Ecto neural progenitor cell (in vitro differentiated cells): ENCODE results near the gene KLF9.
"Not testable (repeated sequence)": the region's sequence is repeated elsewhere in the genome, so short reads cannot be mapped to it uniquely, and the experiment has no call there.

Experiments used
- DNase-seq: peaks from one replicate; pipeline ENCODE4 v3.0.0-alpha.2; 2018; ENCODE audit warnings: low spot score

Gene KLF9

DNA sequence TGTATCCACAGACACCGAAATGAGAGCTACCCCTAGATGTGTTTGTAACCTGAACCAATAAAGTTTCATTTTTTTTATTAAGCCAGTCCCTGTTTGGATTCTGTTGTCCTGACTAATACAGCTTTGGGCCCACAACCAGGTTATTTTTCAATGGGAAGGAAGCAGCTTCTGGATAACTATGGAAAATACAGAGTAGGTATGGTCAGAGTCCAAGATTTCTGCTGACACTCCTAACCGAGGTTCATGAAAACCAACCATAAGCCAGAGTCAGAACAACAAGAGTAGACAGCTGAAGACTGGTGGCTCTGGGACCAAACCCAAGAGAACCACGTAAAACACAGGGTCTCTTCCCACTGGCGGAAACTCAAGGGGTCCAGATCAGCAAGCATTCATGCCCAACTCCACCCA is 10.8 kb downstream of the KLF9 start:
- DNase-seq = peak; percentile 4

DNA sequence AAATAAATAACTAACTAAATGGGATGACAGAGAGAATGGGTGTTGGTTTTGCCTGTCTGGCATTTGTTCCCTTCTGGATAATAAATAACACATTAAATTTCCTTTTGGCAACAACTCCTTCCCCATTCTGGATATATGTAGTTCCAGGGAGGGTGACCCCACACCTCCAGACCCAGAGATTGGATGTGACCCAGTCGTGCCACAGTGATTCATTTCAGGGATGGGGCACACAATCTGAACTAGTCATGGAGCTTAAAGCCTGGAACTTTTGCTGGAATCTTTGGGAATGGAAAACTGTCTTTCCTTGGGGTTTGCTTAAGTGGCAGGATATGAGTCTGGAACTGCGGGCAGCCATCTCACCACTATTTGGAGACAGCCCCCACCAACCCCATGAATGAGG is 11.3 kb downstream of the KLF9 start:
- DNase-seq = peak; percentile 23

DNA sequence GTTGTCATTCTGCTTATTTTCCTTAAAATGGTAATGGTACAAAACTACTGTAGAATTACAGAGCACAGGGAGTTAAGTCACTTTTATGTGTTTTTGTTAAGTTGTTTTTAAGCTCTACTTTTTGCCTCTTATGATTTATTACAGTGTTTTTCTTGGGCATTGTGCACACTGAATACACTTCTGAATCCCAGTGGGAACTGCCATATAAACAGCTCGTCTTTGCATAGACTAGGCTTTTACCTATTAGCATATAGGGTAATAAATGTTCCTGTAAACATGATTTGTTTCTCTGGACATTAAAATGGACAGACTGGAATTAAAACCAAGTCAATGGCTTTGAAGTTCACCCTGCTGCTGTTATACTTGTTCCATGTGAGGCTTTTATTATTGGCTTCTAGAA is 12.2 kb downstream of the KLF9 start:
- no peak for DNase-seq

DNA sequence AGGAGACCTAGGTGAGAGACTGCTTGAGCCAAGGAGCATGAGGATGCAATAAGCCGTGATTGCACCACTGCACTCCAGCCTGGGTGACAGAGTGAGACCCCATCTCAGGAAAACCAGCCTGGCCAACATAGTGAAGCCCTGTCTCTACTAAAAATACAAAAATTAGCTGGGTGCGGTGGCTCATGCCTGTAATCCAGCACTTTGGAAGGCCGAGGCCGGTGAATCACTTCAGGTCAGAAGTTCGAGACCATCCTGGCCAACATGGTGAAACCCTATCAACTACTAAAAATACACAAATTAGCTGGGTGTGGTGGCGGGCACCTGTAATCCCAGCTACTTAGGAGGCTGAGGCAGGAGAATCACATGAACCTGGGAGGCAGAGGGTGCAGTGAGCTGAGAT is 13.2 kb downstream of the KLF9 start:
- DNase-seq = not testable (repeated sequence)

DNA sequence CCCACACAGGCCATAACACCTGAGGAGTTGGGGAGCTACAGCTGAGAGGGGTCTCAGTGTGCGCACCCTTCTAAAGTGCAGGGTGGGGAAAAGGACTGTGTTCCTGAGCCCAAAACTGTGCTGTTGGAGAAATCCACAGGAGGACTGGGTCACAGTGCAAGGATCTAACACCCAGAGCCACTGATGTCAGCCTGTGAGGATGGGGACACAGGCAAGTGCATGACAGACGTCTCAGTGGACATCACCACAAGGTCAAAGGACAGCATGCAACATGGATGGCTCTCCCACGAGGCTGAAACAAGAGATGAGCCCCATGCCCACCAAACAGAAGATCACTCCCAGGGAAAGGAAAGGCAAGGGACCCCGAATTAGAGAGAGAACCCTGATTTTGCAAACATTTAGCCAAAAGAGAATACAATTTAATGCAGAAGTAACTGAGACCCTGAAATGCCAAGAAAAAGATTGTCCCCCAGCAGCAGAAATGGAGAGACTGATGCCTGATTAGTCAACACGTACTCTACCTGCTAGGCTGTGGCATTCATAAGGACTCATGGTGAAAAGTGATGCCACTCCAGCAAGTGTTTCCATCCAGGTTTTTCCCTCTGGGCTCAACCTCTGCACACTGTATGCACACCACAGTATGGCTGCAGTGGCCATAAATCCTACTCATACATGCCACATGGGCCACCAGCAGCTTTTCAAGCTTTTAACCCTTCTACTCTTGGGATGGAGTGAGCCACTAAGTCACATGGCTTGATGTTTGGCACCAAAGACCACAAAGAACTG is 14.2 kb downstream of the KLF9 start:
- DNase-seq = no peak

DNA sequence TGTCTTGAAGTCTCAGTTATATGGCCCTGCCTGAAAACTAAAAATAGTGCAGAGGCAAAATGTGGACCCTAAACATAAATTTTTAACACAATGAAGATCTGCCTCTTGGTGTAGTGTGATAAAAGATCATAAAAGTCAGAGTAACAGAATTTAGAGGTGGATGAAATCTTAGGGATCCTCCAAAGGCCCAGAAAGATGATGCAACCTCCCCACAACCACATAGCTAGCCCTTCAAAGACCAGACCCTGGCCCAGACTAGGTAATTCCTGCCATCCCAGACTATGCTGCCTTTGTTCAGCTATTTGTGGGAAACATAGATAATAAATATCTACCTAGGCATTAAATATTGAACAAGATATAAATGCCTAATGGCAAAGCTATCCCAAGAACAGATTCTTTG is 15.3 kb downstream of the KLF9 start:
- no peak for DNase-seq

DNA sequence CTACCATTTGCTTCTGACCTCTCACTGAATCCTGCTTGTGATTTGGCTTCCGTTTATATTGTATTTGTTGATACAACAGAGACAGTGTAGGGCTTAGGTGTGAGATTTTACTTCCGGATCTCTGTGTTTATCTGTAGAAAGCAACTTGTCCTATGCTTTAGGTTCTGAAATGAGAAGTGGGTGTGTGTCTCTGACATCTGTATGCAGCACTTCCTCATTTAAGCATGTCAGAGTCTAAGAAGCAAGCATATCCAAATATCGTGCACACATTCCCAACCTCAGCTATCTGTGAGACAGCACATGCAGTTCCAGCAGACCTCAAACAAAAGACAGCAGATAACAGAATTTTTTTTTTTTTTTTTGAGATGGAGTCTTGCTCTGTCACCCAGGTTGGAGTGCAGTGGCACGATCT is 16.3 kb downstream of the KLF9 start:
- DNase-seq = no peak

DNA sequence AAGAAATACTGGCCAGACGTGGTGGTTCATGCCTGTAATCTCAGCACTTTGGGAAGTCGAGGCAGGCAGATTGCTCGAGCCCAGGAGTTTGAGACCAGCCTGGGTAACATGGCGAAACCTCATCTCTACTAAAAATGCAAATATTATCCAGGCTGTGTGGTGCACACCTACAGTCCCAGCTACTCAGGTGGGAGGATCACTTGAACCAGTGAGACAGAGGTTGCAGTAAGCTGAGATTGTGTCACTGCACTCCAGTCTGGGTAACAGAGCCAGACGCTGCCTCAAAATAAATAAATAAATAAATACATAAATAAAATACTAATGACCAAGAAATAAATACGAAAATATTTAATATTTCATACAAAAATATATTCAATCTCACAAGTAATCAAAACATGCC is 18.8 kb downstream of the KLF9 start:
- DNase-seq = no peak

DNA sequence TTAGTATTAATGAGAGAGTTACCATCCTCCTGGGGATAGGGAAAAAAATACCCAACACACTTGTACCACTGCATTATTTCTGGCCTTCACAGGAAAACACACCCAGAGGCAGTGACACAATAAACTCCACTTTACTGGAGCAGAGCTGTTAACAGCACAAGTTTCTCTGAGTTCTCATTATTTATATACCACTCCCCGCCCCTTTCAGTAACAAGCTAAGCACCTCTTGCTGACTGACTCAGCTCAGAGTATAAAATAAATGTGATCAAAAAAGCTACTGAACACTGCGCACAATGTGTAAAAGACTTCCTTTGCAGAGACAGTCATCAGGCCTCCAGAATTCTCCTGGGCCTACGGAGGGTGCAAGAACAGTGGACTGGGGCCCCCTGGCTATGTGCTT is 21.6 kb downstream of the KLF9 start:
- DNase-seq = no peak

DNA sequence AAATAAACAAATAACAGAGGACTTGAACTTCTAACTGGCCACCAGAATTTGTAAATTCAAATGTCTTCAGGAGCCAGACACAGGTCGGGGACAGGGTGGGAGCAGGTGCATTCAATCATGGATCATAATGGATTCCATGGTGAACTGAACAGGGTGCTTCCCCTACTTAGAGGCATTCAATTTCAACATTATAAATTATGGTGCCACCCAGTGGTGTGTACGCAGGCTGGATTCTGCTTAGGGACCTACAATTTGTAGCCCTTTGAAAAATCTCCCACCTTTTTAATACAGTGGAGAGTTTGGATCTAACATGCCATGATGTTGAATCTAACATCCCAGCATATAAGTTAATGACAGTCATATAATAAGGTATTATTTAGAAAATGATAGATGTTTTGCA is 22.3 kb downstream of the KLF9 start:
- DNase-seq = no peak

DNA sequence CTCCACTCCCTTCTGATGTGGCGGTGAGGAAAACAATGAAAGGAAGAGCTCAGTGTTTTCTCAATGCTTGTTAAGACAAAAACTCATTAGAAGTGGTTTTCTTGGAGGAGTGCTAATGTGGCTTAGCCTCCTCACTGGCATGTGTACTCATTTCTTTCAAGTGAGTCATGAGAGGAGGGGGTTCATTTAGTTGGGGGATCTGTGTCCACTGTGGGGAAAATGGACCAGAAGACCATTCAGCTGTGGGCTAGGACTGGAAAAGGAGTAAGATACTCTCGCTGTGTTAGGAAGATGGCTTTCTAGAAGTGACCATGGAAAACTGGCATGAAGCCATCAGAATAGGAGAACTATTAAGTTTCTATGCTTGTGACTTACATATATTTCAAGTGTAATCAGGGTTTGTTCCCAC is 23.5 kb downstream of the KLF9 start:
- DNase-seq = no peak

DNA sequence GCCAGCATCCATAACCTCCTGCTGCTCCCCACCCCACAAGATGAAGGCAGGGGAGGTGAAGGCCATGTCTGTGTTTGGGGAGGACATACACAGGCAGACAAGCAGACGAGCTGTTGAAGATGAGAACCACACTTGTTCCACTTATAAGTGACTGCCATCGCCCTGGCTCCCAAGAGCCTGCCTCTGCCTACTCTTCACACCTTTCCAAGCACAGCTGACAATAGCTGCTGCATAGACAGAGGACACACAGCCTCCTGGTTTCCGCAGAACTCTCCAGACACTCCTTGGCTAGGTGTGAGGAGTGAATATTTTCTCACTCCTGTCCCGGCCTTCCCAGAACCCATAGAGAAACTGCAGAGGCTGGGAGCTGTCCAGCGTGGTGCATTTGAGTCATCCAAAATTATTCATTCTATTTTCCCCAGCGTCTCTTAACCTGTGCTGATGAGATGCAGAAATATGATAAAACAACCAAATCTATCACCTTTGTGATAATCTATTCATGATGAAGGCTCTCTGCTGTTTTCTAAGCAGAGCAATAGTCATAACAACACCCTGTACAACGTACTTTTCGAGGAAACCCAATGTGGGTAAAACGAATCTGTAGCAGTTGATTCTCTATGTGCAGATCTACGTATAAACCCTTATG is 24.7 kb downstream of the KLF9 start:
- DNase-seq = no peak

DNA sequence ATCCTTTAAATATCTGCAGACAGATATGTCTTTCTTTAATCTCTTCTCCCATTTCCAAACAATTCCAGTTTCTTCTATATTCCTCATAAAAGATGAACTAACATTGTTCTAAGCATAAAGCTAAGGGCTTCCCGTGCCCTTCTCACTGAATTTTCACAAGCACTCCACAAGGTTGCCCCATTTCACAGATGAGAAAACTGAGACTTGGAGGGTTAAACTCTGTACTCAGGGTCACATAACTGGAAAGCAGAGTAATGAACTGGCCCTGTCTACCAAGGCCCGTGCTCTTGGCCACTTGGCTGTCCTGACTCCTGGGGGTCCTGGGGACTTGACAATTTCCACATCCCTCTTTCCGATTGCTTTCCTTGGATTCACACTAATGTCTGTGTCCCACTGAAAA is 25.3 kb downstream of the KLF9 start:
- no peak for DNase-seq

DNA sequence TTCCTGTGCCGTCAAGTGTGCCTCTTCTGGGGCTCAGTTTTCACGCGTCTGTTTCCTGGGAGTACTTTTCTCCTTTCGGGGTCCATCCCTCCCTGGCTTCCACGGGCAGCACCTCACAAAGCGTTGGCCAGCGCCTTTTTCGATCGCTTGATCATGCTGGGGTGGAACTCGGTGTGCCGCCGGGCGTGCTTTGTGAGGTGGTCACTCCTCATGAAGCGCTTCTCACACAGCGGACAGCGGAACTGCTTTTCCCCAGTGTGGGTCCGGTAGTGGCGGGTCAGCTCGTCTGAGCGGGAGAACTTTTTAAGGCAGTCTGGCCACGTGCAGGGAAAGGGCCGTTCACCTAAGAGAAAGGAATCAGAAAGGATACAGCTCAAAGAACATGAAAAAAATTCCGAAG is 26.8 kb downstream of the KLF9 start:
- DNase-seq = no peak

DNA sequence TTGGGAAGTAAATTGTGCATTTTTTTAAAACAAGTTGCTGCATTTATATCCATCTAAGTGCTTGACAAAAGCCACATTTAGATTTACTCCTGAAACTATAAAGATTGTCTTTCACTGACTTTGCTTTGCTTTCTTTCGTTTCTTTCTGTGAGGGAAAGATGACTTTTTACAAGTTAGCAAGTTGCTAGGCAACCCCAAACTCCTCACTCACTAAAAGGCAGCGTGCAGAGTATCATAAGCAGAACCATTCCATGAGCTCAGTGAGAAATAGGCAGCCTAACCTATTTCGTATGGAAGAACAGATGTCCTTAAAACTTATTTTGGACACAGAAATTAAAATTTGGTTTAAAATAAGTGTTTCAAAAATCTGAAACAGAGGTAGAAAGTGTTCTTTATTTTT is 29.0 kb downstream of the KLF9 start:
- no peak for DNase-seq

DNA sequence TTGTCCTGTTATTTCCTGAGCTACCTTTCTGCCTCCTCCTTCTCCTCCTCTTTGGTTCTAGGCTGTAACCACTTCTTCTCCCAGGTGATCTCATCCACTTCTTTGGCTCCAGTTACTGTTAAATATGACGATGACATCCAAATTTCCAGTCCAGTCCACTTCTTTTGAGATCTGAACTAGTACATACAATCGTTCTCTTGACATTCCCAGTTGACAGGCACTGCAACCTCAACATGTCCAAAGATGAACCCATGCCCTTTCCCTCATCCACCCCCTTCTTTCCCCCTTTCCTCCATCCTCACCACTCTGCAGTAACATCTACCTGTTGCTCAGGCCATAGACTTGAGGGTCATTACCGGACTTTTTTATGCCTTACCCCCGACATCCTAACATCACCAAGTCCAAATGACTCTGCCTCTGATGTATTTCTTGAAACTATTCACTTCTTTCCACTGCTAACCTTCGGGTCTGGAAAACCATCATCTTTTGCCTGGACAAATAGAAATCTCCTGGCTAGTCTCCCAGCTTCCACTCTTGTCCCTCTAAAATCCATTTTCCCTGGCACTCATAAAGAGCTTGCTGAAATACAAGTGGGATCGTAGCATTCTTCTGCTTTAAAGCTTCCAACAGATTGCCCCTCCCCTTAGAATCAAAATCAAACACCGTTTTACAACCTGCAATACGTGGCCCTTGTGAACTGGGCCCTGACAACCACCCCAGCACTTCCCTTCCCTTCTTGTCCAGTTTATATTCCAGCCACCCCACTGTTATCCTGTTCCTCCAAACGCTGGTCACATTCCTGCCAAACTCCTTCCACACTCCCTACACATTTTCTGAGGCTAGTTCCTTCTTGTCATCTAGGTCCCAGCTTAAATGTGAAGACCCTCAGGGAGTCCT is 31.5 kb downstream of the KLF9 start:
- DNase-seq = no peak

DNA sequence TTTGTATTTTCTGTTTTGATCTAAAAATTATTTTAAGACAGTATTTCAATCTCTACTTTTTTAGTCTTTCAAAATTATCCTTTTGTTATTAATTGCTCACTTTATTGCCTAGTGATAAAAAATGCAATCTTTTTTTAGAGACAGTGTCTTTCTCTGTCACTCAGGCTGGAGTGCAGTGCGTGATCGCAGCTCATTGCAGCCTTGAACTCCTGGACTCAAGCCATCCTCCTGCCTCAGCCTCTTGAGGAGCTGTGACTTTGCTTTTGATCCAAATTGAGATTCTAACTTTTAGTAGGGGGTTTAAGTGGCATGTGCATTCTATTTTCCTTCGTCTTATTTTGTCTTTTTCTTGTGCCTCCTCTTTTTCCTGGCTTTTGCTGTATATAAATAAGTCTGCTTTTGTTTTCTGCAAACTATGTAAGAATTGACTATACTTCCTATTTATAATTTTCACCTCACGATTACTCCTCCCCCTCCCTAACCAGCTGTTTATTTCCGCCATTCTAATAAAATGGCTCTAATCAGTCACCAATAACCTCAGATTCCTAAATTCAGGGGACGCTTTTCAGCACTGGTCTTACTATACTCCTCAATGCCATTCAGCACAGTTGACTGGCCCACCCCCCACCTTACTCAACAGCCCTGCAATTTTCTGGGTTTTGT is 32.3 kb downstream of the KLF9 start:
- DNase-seq = no peak

DNA sequence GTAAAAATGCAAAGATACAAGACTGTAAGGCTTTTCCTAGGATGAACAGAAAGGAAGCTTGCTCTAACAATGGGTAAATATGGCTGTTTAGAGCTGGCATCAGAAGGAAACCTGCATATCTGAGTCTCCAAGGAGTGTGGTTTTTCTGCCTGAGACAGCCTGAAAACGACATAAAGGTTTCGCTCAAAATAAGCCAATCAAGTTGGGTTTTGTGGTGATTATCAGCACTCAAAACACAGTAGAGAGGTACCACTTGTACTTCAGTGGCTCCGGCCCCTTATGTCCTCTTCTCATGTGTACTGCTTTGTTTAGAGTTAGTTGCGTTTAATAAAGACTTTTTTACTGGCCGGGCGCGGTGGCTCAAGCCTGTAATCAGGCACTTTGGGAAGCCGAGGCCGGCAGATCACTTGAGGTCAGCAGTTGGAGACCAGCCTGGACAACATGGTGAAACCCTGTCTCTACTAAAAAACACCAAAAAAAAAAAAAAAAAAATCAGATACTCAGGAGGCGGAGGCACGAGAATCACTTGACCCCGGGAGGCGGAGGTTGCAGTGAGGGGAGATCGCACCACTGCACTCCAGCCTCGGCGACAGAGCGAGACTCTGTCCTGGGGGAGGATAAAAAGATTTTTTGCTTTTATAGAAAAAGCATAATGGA is 39.4 kb downstream of the KLF9 start:
- no peak for DNase-seq

DNA sequence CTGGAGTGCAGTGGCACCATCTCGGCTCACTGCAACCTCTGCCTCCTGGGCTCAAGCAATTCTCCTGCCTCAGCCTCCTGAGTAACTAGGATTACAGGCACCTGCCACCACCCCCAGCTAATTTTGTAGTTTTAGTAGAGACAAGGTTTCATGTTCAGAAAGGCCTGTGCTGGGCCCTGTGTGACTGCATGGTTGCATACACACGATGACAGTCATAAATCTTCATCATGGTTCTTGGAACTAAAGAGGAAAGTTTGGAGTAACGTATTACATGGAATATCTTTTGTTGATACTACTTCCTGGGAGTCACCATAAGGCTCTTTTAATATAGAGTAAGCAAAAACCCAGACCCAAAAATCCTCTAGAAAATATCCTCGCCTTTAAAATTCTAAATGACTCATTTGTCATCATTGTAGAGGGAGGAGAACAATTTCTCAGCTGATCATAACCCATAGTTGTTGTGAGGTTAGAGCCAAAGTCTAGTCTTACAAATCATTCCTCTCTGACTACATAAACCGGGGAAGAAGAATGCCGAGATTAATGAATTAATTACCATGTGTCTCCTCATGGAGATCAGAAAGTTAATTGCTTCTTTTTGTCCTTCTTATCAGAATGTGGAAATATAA is 47.0 kb downstream of the KLF9 start:
- DNase-seq = no peak

DNA sequence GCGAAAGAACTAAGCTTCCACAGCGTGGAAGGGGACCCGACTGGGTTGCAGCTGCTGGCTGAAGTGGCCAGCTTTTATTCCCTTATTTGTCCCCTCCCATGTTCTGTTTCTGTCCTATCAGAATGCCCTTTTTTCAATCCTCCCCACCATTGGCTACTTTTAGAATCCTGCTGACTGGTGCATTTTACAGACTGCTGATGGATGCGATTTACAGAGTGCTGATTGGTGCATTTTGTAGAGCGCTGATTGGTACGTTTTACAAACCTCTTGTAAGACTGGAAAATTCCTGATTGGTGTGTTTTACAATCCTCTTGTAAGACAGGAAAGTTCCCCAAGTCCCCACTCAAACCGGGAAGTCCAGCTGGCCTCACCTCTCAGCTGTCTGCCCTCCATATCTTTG is 50.7 kb downstream of the KLF9 start:
- no peak for DNase-seq

DNA sequence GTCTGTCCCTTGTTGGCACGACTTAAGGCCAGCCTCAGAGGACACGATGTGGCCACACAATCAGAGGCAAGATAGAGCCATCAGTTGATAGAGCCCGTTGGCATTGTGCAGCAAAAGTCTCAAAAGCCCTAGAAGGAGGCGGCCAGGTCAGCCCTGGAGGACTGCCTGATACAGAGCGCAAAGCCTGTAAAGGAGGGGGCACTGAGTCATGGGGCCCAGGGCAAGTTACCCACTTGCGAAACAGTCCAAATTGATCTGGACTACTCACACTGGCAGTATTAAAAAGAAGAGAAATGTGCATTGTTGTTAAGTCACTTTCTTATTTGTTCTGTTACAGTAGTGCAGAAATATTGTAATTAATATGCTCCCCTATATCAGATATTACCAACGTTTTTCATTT is 51.5 kb downstream of the KLF9 start:
- no peak for DNase-seq
